ENCODE results near the gene NYAP2. TPM values are rescaled to one million over a fixed set of nuclear protein-coding genes. Genes with fewer than 3 reads are reported as not detected.

NYAP2 gene
- total RNA-seq, 1 experiment from 2014 or later: not detected

DNA sequence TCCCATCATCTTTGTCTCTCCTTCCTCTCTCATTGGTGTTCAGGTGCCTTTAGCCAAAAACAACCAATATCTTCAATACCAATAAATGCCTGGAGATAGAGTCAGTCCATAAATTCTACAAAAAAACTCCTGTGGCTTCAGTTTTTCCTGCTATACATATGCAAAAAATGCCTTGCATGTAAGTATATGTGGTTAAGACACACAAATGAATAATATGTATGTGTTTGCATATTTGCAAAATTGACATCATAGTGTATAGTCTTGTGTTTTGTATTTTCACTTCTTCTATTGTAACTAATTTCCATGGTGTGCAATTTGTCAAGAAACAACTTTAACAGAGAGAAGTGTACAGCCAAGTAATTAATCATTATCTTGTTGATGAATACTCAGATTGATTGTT lies 115.5 kb downstream of the NYAP2 start:
- POLR2A ChIA-PET: no interaction called here

More for the DNA sequence above, 115.5 kb downstream of the NYAP2 start:
- Histone ChIP-seq H2AFZ (ENCODE audit: low read depth, low read length, poor library complexity, severe bottlenecking) (no peak overlapping the region), H3K9me2 (ENCODE audit: insufficient read depth) (no peaks in the 10 kb centered on the region), H3K4me3 (replicated peaks in 1 of 2; ENCODE audit: low read depth in 1 of 2, low read length in 2 of 2) (no peak overlapping the region), H3K9ac (ENCODE audit: low read length) (no peak overlapping the region), H3K79me2 (ENCODE audit: insufficient read depth, low read length) (no peaks in the 10 kb centered on the region), H3K27ac (ENCODE audit: low read depth, low read length) (no peak overlapping the region), H4K20me1 (ENCODE audit: insufficient read depth) (no peaks in the 10 kb centered on the region), H3K36me3 (ENCODE audit: control insufficient read depth in 1 of 2, insufficient read depth in 2 of 2, low read length in 2 of 2) (no peaks in the 10 kb centered on the region), H3K4me2 (ENCODE audit: low read length) (no peak overlapping the region), H3K27me3 (ENCODE audit: insufficient read depth, low read length) (no peaks in the 10 kb centered on the region), H3K9me3 (ENCODE audit: control insufficient read depth in 1 of 2, insufficient read depth in 1 of 2, low read depth in 1 of 2, low read length in 2 of 2) (no peaks in the 10 kb centered on the region), H3K4me1 (ENCODE audit: control insufficient read depth in 1 of 2, insufficient read depth in 2 of 2, low read length in 2 of 2) (0 out of 4 replicates have a peak, but pooled peaks cover 0 to 3% of the 10 kb centered on the region in 2 experiments)
- intact Hi-C loops (cut with micrococcal nuclease): no loop called here
- TF ChIP-seq SIN3A (IDR thresholded peaks at IDR 0.05; ENCODE audit: low read depth) (no peak), ZNF274 (IDR thresholded peaks at IDR 0.05; ENCODE audit: low read depth, low read length) (no peak), RAD21 (IDR thresholded peaks at IDR 0.05; ENCODE audit: low read depth) (no peak), FOSL1 (IDR thresholded peaks at IDR 0.05; ENCODE audit: low read depth) (no peak), CBX3 (IDR thresholded peaks at IDR 0.05; ENCODE audit: low read depth) (no peak), POLR2AphosphoS5 (IDR thresholded peaks at IDR 0.05; ENCODE audit: low read depth, low read length) (no peak), CEBPB (IDR thresholded peaks at IDR 0.05; ENCODE audit: low read depth) (no peak), EGR1 (IDR thresholded peaks at IDR 0.05; ENCODE audit: low read depth) (no peak), EZH2 (IDR thresholded peaks at IDR 0.05) (no peak), POLR2A (IDR thresholded peaks at IDR 0.05; ENCODE audit: borderline replicate concordance, extremely low read depth, insufficient read depth, insufficient read length) (no peak), TCF7L2 (IDR thresholded peaks at IDR 0.05; ENCODE audit: borderline replicate concordance, extremely low read depth, insufficient read depth, insufficient read length) (no peak), YY1 (IDR thresholded peaks at IDR 0.05; ENCODE audit: extremely low read depth, insufficient replicate concordance, low read depth, low read length) (no peak), ZFX (IDR thresholded peaks at IDR 0.05) (no peak)
- TF ChIP-seq, protein P1, sequence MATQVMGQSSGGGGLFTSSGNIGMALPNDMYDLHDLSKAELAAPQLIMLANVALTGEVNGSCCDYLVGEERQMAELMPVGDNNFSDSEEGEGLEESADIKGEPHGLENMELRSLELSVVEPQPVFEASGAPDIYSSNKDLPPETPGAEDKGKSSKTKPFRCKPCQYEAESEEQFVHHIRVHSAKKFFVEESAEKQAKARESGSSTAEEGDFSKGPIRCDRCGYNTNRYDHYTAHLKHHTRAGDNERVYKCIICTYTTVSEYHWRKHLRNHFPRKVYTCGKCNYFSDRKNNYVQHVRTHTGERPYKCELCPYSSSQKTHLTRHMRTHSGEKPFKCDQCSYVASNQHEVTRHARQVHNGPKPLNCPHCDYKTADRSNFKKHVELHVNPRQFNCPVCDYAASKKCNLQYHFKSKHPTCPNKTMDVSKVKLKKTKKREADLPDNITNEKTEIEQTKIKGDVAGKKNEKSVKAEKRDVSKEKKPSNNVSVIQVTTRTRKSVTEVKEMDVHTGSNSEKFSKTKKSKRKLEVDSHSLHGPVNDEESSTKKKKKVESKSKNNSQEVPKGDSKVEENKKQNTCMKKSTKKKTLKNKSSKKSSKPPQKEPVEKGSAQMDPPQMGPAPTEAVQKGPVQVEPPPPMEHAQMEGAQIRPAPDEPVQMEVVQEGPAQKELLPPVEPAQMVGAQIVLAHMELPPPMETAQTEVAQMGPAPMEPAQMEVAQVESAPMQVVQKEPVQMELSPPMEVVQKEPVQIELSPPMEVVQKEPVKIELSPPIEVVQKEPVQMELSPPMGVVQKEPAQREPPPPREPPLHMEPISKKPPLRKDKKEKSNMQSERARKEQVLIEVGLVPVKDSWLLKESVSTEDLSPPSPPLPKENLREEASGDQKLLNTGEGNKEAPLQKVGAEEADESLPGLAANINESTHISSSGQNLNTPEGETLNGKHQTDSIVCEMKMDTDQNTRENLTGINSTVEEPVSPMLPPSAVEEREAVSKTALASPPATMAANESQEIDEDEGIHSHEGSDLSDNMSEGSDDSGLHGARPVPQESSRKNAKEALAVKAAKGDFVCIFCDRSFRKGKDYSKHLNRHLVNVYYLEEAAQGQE (IDR thresholded peaks at IDR 0.05; ENCODE audit: low read depth): no peak
- TF ChIP-seq, protein P2, sequence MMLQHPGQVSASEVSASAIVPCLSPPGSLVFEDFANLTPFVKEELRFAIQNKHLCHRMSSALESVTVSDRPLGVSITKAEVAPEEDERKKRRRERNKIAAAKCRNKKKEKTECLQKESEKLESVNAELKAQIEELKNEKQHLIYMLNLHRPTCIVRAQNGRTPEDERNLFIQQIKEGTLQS (IDR thresholded peaks at IDR 0.05): no peak
- TF ChIP-seq, protein P3, sequence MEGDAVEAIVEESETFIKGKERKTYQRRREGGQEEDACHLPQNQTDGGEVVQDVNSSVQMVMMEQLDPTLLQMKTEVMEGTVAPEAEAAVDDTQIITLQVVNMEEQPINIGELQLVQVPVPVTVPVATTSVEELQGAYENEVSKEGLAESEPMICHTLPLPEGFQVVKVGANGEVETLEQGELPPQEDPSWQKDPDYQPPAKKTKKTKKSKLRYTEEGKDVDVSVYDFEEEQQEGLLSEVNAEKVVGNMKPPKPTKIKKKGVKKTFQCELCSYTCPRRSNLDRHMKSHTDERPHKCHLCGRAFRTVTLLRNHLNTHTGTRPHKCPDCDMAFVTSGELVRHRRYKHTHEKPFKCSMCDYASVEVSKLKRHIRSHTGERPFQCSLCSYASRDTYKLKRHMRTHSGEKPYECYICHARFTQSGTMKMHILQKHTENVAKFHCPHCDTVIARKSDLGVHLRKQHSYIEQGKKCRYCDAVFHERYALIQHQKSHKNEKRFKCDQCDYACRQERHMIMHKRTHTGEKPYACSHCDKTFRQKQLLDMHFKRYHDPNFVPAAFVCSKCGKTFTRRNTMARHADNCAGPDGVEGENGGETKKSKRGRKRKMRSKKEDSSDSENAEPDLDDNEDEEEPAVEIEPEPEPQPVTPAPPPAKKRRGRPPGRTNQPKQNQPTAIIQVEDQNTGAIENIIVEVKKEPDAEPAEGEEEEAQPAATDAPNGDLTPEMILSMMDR (IDR thresholded peaks at IDR 0.05 in 2 of 3, conservative IDR thresholded peaks at IDR 0.05 in 1 of 3; ENCODE audit: borderline replicate concordance in 1 of 3, insufficient read depth in 1 of 3, low read depth in 2 of 3, low read length in 2 of 3): no peak
- no TSS peak for BruUV-seq (replicated peaks)
- ATAC-seq: no peak
- RAD21 ChIA-PET (ENCODE audit: low non-redundant PET in 1 of 2, low total read pairs in 2 of 2, uncharacterized antibody in 2 of 2, unreplicated experiment in 2 of 2): no interaction called here
- CTCF ChIA-PET: no interaction called here
- DNase-seq (ENCODE audit: low read depth, low spot score): no peak

All from HCT116 (cell line).